Kidney epithelial cell (primary cell): Measurements from ENCODE around the gene TMEM147. TPM values are rescaled to one million over a fixed set of nuclear protein-coding genes. Genes with fewer than 3 reads are reported as not detected.

Experiments used
- DNase-seq: peaks from one replicate; pipeline ENCODE4 v3.0.0-alpha.2; 2010; ENCODE audit warnings: low read depth
- H3K27me3 ChIP-seq: 2 replicates; pipeline ENCODE4 v1.6.0; 2011; ENCODE audit warnings: low read length; ENCODE audit not compliant: control insufficient read depth, insufficient read depth
- H3K36me3 ChIP-seq: 2 replicates; pipeline ENCODE4 v1.5.1; 2011; ENCODE audit warnings: low read length; ENCODE audit not compliant: control insufficient read depth, insufficient read depth
- H3K4me3 ChIP-seq: 2 replicates; pipeline ENCODE4 v1.5.1; 2011; ENCODE audit warnings: low read depth, mild to moderate bottlenecking, control low read depth, low read length
- CTCF ChIP-seq: IDR thresholded peaks from 2 replicates; pipeline ENCODE4 v1.5.1; 2011; ENCODE audit warnings: mild to moderate bottlenecking, moderate library complexity, low read length, control low read depth, inconsistent platforms; ENCODE audit not compliant: insufficient read depth, poor library complexity, severe bottlenecking
- total RNA-seq: library from RNA; depleted of rRNA; stranded (reverse); fragments of >200 nt; gene quantifications from 2 replicates; pipeline ENCODE4 v1.2.3, GENCODE V29; 2015

Gene TMEM147
- total RNA-seq, 1 donor from 2014 or later, result 160 TPM

- Histone ChIP-seq H3K4me3 (no peak overlapping the region), H3K36me3 (no peaks in the 10 kb centered on the region), H3K27me3 (no peaks in the 10 kb centered on the region)
- TF ChIP-seq CTCF, result no peak
- DNase-seq, result no peak
These were observed 5.6 kb upstream of the TMEM147 start for GRCh38 chr19:35539850-35540249.

GRCh38 chr19:35540356-35540927 lies 5.0 kb upstream of the TMEM147 start:
- no peak for DNase-seq
- H3K4me3 ChIP-seq, result no peak overlapping the region
- no peaks in the 10 kb centered on the region for H3K27me3 ChIP-seq
- no peaks in the 10 kb centered on the region for H3K36me3 ChIP-seq
- no peak for TF ChIP-seq CTCF

GRCh38 chr19:35542209-35542608 lies 3.2 kb upstream of the TMEM147 start:
- TF ChIP-seq CTCF, result no peak
- no peak for DNase-seq
- H3K36me3 ChIP-seq, result no peaks in the 10 kb centered on the region
- H3K27me3 ChIP-seq, result no peaks in the 10 kb centered on the region
- H3K4me3 ChIP-seq, result no peak overlapping the region

GRCh38 chr19:35543280-35544109 lies 1.9 kb upstream of the TMEM147 start:
- DNase-seq, result no peak
- Histone ChIP-seq H3K27me3 (no peaks in the 10 kb centered on the region), H3K4me3 (no peak overlapping the region), H3K36me3 (no peaks in the 10 kb centered on the region)
- no peak for TF ChIP-seq CTCF

- Histone ChIP-seq H3K27me3 (no peaks in the 10 kb centered on the region), H3K36me3 (no peaks in the 10 kb centered on the region), H3K4me3 (peak overlapping the region; percentile 79)
- DNase-seq, result no peak
- TF ChIP-seq CTCF, result no peak
These were observed 1.2 kb upstream of the TMEM147 start for GRCh38 chr19:35544110-35544802.
